HEK293 (cell line): ENCODE data around the gene LRFN3.

Experiments used
- BCL6B ChIP-seq: fragments of 450-650 bp; formaldehyde crosslinking; IDR thresholded peaks from 2 replicates; pipeline ENCODE4 v1.5.1; 2017; ENCODE audit warnings: missing biosample characterization, missing genetic modification characterization
- GFI1B ChIP-seq: fragments of 450-650 bp; formaldehyde crosslinking; IDR thresholded peaks from 2 replicates; pipeline ENCODE4 v1.5.1; 2016; ENCODE audit warnings: missing biosample characterization, missing genetic modification characterization
- GLIS2 ChIP-seq: fragments of 450-650 bp; formaldehyde crosslinking; IDR thresholded peaks from 2 replicates; pipeline ENCODE4 v1.5.1; 2016; ENCODE audit warnings: missing biosample characterization, missing genetic modification characterization
- IKZF3 ChIP-seq: fragments of 450-650 bp; IDR thresholded peaks from 2 replicates; pipeline ENCODE4 v1.5.0; 2018; ENCODE audit warnings: missing biosample characterization, mild to moderate bottlenecking, missing genetic modification characterization, moderate library complexity
- KLF16 ChIP-seq: fragments of 450-650 bp; formaldehyde crosslinking; IDR thresholded peaks from 2 replicates; pipeline ENCODE4 v1.5.1; 2017; ENCODE audit warnings: missing biosample characterization, missing genetic modification characterization
- OVOL3 ChIP-seq: fragments of 450-650 bp; formaldehyde crosslinking; IDR thresholded peaks from 2 replicates; pipeline ENCODE4 v1.5.1; 2016; ENCODE audit warnings: missing biosample characterization, missing genetic modification characterization
- SP3 ChIP-seq: fragments of 450-650 bp; formaldehyde crosslinking; IDR thresholded peaks from 2 replicates; pipeline ENCODE4 v1.5.1; 2016; ENCODE audit warnings: missing biosample characterization, missing genetic modification characterization
- YY1 ChIP-seq: fragments of 450-650 bp; formaldehyde crosslinking; IDR thresholded peaks from 2 replicates; pipeline ENCODE4 v1.5.1; 2018; ENCODE audit warnings: missing biosample characterization, missing genetic modification characterization
- ZBTB26 ChIP-seq: fragments of 450-650 bp; formaldehyde crosslinking; optimal IDR thresholded peaks from 2 replicates; pipeline ENCODE3; 2016; ENCODE audit warnings: missing biosample characterization, mild to moderate bottlenecking, missing genetic modification characterization
- ZBTB48 ChIP-seq: fragments of 450-650 bp; formaldehyde crosslinking; IDR thresholded peaks from 2 replicates; pipeline ENCODE4 v1.5.1; 2016; ENCODE audit warnings: missing biosample characterization, missing genetic modification characterization
- ZFP41 ChIP-seq: fragments of 450-650 bp; formaldehyde crosslinking; IDR thresholded peaks from 2 replicates; pipeline ENCODE4 v1.5.1; 2016; ENCODE audit warnings: missing biosample characterization, missing genetic modification characterization, borderline replicate concordance
- ZNF133 ChIP-seq: fragments of 450-650 bp; formaldehyde crosslinking; IDR thresholded peaks from 2 replicates; pipeline ENCODE4 v1.5.1; 2016; ENCODE audit warnings: missing biosample characterization, missing genetic modification characterization
- ZNF169 ChIP-seq: fragments of 450-650 bp; formaldehyde crosslinking; IDR thresholded peaks from 2 replicates; pipeline ENCODE4 v1.5.1; 2016; ENCODE audit warnings: missing biosample characterization, missing genetic modification characterization
- ZNF274 ChIP-seq, 2 experiments: fragments of 200-500 bp in 1 of 2; fragments of 450-650 bp in 1 of 2; sonication (Bioruptor generic) in 1 of 2; formaldehyde crosslinking in 1 of 2; IDR thresholded peaks; 2 replicates each; pipeline versions ENCODE4 v1.5.1 to v1.6.1; 2014 to 2016; ENCODE audit warnings: borderline replicate concordance in 1 of 2, inconsistent platforms in 1 of 2, low read length in 1 of 2, missing biosample characterization in 1 of 2, missing genetic modification characterization in 1 of 2
- ZNF362 ChIP-seq: fragments of 450-650 bp; formaldehyde crosslinking; IDR thresholded peaks from 2 replicates; pipeline ENCODE4 v1.5.1; 2016; ENCODE audit warnings: missing biosample characterization, missing genetic modification characterization
- ZNF394 ChIP-seq: fragments of 450-650 bp; formaldehyde crosslinking; IDR thresholded peaks from 2 replicates; pipeline ENCODE4 v1.5.1; 2016; ENCODE audit warnings: missing biosample characterization, missing genetic modification characterization, mild to moderate bottlenecking, moderate library complexity, borderline replicate concordance
- ZNF473 ChIP-seq: fragments of 450-650 bp; formaldehyde crosslinking; IDR thresholded peaks from 2 replicates; pipeline ENCODE4 v1.5.1; 2017; ENCODE audit warnings: missing biosample characterization, missing genetic modification characterization
- ZNF513 ChIP-seq: fragments of 450-650 bp; IDR thresholded peaks from 2 replicates; pipeline ENCODE4 v1.5.1; 2018; ENCODE audit warnings: missing biosample characterization, missing genetic modification characterization
- ZNF518A ChIP-seq: fragments of 450-650 bp; formaldehyde crosslinking; conservative IDR thresholded peaks from 2 replicates; pipeline ENCODE4 v1.5.1; 2016; ENCODE audit warnings: low read depth, missing biosample characterization, missing genetic modification characterization
- ZNF521 ChIP-seq: fragments of 450-650 bp; formaldehyde crosslinking; IDR thresholded peaks from 2 replicates; pipeline ENCODE4 v1.5.1; 2017; ENCODE audit warnings: missing biosample characterization, mild to moderate bottlenecking, missing genetic modification characterization
- ZNF529 ChIP-seq: fragments of 450-650 bp; formaldehyde crosslinking; IDR thresholded peaks from 2 replicates; pipeline ENCODE4 v1.5.1; 2017; ENCODE audit warnings: missing genetic modification characterization, missing biosample characterization; ENCODE audit not compliant: insufficient replicate concordance
- ZNF558 ChIP-seq: fragments of 450-650 bp; formaldehyde crosslinking; IDR thresholded peaks from 2 replicates; pipeline ENCODE4 v1.5.1; 2016; ENCODE audit warnings: missing biosample characterization, missing genetic modification characterization
- ZNF561 ChIP-seq: fragments of 450-650 bp; IDR thresholded peaks from 2 replicates; pipeline ENCODE4 v1.5.1; 2018; ENCODE audit warnings: missing biosample characterization, missing genetic modification characterization, borderline replicate concordance
- ZNF580 ChIP-seq: fragments of 450-650 bp; formaldehyde crosslinking; IDR thresholded peaks from 2 replicates; pipeline ENCODE4 v1.5.1; 2016; ENCODE audit warnings: missing biosample characterization, missing genetic modification characterization
- ZNF623 ChIP-seq: fragments of 450-650 bp; formaldehyde crosslinking; IDR thresholded peaks from 2 replicates; pipeline ENCODE4 v1.5.1; 2016; ENCODE audit warnings: missing biosample characterization, missing genetic modification characterization
- ZNF707 ChIP-seq: fragments of 450-650 bp; formaldehyde crosslinking; IDR thresholded peaks from 2 replicates; pipeline ENCODE4 v1.5.1; 2016; ENCODE audit warnings: missing biosample characterization, missing genetic modification characterization
- ZNF76 ChIP-seq: fragments of 450-650 bp; formaldehyde crosslinking; IDR thresholded peaks from 2 replicates; pipeline ENCODE4; 2016; ENCODE audit warnings: low read depth, missing biosample characterization, missing genetic modification characterization, borderline replicate concordance
- ZNF768 ChIP-seq: fragments of 450-650 bp; formaldehyde crosslinking; IDR thresholded peaks from 2 replicates; pipeline ENCODE4 v1.5.1; 2018; ENCODE audit warnings: missing biosample characterization, mild to moderate bottlenecking, missing genetic modification characterization

The LRFN3 gene

GRCh38 chr19:35921012-35921411 lies 15.2 kb upstream of the LRFN3 start (continued):
- peak; percentile 94 for TF ChIP-seq ZNF518A
- no peak for TF ChIP-seq OVOL3
- no peak for TF ChIP-seq ZNF521 (tag by site-specific recombination)
- TF ChIP-seq ZNF394 = peak; percentile 95
- no peak for TF ChIP-seq ZNF561 (tag by site-specific recombination)
- no peak for TF ChIP-seq KLF16
- TF ChIP-seq GLIS2 = no peak
- no peak for TF ChIP-seq IKZF3
- no peak for TF ChIP-seq YY1 (tag by site-specific recombination)
- TF ChIP-seq ZNF768 (tag by site-specific recombination) = no peak
- TF ChIP-seq ZNF513 (tag by site-specific recombination) = no peak
- no peak for TF ChIP-seq ZNF362 (tag by site-specific recombination)
- peak; percentile 35; the same call in 1 of the 2 replicates for TF ChIP-seq SP3
- TF ChIP-seq ZNF580 (tag by site-specific recombination) = peak; percentile 56
- no peak for TF ChIP-seq ZNF76
- no peak for TF ChIP-seq ZNF274 (IDR thresholded peaks at IDR 0.05; ENCODE audit: low read length)
- no peak for TF ChIP-seq ZNF274 (tag by site-specific recombination; IDR thresholded peaks at IDR 0.05; ENCODE audit: borderline replicate concordance)
- TF ChIP-seq ZNF133 (tag by site-specific recombination) = no peak
- TF ChIP-seq ZFP41 (tag by site-specific recombination) = no peak
- no peak for TF ChIP-seq BCL6B (tag by site-specific recombination)
- TF ChIP-seq ZNF623 (tag by site-specific recombination) = peak; percentile 79
- no peak for TF ChIP-seq ZBTB26
- TF ChIP-seq GFI1B = peak; percentile 55; the same call in 1 of the 2 replicates
- no peak for TF ChIP-seq ZBTB48 (tag by site-specific recombination)
- TF ChIP-seq ZNF473 (tag by site-specific recombination) = no peak
- TF ChIP-seq ZNF529 = no peak
- no peak for TF ChIP-seq ZNF707 (tag by site-specific recombination)
- TF ChIP-seq ZNF169 (tag by site-specific recombination) = no peak
- 0 out of 2 replicates have a peak, but pooled peaks have one; percentile 83 for TF ChIP-seq ZNF558 (tag by site-specific recombination)
